HEK293T (cell line): ENCODE data around the gene LTBP1.

Source experiments
- ARNT ChIP-seq: fragments of 450-650 bp; IDR thresholded peaks from 2 replicates; pipeline ENCODE4 v1.6.1; 2017; ENCODE audit warnings: mild to moderate bottlenecking
- ELF4 ChIP-seq: fragments of 450-650 bp; IDR thresholded peaks from 2 replicates; pipeline ENCODE4 v1.6.1; 2017; ENCODE audit warnings: antibody characterized with exemption
- FOXA1 ChIP-seq: fragments of 450-650 bp; IDR thresholded peaks from 2 replicates; pipeline ENCODE4 v1.6.1; 2016; ENCODE audit warnings: mild to moderate bottlenecking
- PKNOX1 ChIP-seq: fragments of 450-650 bp; IDR thresholded peaks from 2 replicates; pipeline ENCODE4 v1.6.1; 2016
- SP1 ChIP-seq: fragments of 450-650 bp; IDR thresholded peaks from 2 replicates; pipeline ENCODE4 v1.6.1; 2017
- SUZ12 ChIP-seq: fragments of 450-650 bp; IDR thresholded peaks from 2 replicates; pipeline ENCODE4 v1.6.1; 2016; ENCODE audit warnings: mild to moderate bottlenecking
- ZNF384 ChIP-seq: fragments of 450-650 bp; IDR thresholded peaks from 2 replicates; pipeline ENCODE4 v1.6.1; 2016

DNA sequence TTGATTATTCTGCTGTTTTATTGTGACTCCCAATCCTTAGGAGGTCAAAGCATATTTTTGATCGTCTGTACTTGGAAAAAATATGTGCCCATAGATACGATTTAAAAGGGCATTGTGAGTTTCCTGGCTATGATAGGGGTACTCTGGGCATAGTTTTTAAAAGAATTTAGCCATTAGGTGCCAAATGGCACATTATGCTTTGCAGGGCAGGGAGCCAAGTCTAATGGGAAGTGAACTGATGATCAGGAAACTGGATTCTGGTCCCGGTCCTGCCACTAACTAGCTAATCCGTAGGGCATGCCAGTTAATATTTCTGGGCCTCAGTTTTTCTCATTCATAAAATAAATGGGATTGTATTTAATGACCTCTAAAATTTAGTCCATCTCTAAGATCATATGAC, 189.3 kb downstream of the LTBP1 start:
- TF ChIP-seq FOXA1 (no peak), SP1 (no peak), PKNOX1 (no peak), ZNF384 (no peak), ARNT (no peak), ELF4 (no peak), SUZ12 (no peak)
